GM21619 (cell line): ENCODE measurements around the gene ARID3B.

Source experiments
- ATAC-seq: cut with Tn5 transposase; IDR thresholded peaks from one replicate; pipeline ENCODE4 v1.9.1; 2021; ENCODE audit not compliant: unreplicated experiment

The ARID3B gene

DNA sequence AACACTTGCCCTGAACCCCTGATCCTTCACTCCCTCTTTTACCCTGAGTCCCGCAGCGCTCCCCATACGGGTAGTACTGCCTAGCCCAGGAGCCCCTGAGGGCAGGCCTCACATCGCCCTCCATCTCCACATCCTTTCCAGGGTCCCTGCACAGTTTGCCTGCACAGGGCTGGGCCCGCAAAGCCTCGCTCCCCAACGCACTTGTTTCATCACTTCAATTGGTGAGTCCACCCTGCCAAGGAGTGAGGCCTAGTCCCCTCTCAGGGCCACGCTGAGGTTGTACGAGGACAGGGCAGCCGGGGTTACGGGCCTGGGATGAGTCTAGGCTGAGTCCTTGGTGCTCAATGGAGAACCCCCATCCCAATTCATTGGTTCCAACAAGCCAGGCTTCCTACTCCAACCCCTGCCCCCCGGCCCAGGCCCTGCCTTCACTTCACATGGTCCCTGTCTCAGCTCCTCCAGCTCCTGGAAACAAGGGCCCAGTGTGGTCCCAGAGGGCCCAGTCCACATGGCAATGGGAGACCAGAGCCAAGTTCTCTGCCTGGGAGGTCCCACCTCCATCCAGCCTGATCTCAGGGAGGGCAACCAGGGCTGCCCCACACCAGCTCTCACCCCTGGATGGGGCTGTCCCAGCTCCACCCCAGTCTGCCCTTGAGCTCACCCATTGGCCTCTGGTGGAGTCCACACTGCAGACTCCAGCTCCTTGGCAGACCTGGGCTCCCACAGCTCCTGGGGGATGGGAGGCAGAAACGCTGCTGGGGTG is 62.2 kb downstream of the ARID3B start:
- ATAC-seq = no peak

DNA sequence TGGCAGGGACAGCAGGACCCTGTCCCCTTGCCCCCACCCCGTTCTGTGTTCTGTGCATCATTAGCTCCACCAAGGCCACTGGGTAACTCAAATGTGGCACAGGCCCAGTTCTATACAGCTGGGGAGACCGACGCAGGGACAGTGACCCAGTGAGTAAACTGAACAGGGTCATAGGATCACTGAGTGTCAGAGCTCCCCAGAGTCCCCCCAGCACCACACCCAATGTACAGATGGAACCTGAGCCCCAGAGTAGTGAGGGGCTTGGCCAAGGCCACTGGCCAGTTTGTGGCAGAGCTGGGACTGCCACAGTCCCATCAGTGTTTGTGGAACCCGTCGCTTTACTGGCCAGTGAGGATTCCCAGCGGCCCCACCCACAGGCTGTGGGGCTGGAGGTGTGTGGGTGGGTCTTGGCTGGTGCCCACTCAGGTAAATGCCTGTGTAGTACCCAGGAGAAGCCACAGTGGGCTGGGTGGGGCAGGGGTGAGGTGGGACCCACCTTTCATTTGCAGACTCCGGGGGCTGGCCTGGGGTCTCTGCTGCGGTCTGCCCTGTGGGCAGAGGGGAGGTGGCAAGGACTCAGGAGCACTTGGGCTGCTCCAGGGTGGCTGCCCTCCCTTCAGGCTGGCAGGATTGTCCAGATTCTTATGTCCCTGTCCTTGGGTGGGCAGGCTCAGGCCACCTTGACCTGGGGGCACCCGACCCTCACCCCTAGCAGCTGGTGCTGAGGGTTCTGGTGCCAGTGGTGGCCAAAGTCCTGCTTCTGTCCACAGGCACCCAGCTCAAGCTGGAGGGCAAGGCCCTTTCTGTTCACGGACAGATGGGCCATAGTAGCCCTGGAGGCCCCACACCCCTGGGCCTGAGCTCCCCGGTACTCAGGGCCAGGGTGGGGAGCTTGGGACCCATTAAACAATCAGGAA is 63.0 kb downstream of the ARID3B start:
- ATAC-seq = no peak

DNA sequence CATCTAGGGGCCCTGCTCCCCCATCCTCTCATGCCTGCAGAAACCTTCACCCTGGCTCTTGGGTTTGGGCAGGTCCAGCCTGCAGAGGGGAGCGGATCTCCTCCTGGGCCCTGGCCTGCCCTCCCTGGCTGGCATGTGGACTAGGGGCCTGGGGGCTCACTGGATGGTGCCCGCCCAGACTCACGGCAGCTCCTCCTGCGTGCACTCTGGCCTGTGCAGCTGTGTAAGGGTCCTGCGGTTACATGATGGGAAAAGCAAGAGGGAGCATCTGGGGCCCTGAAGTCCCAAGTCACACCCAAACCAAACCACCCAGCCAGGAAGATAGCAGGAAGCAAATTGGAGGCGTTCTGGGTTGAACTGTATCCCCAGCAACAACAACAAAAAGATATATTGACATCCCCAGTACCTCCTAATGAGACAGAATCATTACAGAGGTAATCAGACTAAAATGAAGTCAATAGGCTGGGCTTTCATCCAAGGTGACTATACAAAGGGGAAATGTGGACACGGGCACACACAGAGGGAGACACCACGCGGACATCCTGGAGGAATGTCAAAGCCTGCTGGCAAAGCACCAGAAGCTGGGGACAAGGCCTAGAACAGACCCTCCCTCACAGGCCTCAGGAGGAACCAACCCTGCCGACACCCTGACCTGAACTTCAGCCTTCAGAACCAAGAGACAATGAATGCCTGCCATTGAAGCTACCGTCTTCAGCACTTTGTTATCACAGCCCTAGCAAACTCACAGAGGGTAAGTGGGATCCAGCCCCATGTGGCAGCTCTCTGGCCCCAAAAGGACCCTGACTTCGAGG is 64.2 kb downstream of the ARID3B start:
- no peak for ATAC-seq

DNA sequence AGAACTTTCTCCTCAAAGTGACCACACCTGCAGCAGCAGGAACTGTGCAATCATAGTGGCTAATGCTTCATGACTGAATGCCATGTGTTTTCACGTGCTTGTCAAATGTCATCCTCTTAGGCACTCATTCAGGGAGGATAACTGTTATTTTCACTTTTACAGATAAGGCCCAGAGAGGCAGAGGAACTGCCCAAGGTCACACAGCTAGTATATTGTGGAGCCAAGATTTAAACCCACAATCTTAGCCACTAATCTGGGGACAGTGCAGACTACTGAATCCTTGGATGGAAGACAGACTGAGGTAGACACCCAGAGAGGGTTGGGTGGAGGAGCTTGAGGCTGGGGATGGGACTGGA is 64.8 kb downstream of the ARID3B start:
- no peak for ATAC-seq

DNA sequence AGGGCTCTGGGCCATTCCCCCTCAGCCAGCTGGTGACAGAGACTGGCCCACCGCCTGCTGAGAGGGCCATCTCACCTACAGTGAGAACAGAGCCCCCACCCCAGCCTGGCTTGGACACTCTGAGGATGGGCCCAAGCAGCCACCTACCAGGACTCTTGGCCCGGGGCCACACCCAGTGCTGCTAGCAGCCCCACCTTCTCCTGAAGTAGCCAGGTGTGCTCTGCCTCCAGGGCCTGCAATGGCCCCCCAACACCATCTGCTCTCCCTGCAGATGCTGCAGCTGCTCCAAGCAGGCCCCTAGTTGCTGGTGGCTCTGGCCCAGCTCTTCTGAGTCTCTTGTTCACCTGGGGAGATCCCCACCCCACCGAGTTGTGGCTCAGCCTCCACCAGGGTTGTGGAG is 67.8 kb downstream of the ARID3B start:
- no peak for ATAC-seq

DNA sequence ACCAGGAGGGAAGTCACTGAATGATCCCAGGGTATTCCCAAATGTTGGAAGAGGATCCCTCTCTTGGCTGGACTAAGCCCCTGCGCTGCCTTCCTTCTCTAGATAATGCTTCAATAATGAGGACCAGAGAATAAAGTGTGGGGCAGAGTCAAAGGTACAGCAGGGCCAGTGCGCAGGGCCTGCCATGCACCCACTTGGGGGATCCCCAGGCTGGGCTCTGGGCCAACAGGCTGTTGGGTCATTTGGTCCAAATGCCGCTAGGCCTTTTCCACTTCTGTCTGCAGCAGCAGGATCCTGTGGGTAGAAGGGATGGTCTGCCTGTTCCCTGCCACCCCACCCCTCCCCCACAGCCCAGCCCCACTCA is 68.9 kb downstream of the ARID3B start:
- ATAC-seq = no peak

DNA sequence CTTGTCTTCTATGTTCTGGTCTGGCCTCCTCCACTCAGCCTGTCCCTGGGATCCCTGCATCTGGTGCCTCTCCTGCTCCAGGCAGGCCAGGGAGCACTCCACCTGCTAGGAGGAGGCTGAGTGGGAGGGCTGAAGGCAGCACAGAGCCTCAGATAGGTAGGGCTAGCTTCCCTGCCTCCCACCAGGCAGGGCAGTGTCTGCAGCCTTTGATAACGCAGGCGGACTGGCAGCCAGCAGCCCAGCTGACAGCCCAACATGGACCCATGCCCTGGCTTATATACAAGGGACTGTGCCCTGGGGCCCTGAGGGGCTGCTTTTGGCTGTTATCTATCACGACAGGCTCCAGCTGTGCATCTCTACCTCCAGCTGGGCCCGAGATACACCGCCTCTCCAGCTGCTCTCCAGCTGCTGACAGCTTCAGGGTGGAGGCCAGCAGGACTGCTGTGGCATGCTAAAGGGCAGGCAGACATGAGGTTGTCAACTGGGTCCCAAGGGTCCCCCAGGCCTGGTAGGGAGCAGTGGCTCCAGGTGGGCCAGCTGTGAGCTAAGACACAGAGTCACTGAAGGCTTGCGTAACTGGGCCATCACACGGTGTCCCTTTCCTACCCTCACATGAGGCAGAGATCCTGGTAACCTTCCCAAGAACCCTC is 69.4 kb downstream of the ARID3B start:
- no peak for ATAC-seq

DNA sequence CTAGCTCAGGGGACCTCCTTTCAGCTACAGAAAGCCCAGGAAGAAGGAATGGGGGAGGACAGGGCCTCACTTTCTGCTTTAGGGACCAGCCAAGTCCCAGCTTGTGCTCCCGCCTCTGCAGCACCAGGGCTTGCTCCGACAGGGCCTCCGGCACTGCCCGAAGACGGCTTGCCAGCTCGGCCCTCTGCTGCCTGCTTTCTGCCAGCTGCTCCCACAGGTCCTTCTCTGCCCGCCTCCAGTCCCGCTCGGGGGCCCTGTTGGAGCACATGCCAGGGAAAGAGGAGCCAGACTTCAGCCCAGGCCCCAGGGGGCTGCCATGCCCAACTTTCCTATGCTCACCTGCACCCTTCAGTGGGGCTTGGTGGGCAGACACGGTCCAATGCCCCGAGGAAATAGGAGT is 70.3 kb downstream of the ARID3B start:
- ATAC-seq = no peak

DNA sequence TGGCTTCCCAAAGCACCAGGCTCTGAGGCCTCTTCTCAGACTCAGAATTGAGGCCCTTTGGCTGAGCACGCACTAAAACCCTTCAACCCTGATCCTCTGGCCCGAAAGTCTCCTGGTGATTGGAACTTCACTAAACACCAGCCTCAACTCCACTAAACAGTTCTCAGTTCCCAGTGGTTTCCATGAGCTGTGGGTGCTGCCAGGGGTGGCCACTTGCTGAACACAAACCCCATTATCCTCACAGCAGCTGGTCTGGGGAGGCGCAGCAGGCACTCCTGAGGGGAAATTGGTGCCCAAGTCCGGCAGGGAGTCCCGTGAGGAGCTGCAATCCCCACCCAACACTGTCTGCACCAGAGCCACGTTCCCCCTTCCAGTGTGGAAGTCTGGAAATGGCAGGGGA is 70.8 kb downstream of the ARID3B start:
- no peak for ATAC-seq

DNA sequence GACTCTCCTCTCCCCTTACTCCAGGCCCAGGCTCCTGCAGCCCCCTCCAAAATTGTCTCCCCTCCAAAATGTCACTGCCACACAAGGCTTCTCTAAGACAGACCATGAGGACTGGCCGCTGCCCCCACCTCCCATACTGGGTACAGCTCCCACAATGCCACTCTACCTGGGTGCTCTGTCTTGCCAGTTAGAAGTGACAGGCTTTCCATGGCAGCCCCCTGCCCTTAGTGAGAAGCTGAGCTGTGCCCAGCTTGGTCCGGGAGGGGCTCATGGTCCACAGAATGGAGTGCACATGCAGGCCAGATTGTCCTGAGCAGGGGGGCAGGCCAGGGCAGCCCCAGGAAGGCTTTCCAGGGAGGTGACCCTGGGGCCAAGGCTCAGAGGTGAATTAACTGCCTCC is 71.7 kb downstream of the ARID3B start:
- ATAC-seq = no peak

DNA sequence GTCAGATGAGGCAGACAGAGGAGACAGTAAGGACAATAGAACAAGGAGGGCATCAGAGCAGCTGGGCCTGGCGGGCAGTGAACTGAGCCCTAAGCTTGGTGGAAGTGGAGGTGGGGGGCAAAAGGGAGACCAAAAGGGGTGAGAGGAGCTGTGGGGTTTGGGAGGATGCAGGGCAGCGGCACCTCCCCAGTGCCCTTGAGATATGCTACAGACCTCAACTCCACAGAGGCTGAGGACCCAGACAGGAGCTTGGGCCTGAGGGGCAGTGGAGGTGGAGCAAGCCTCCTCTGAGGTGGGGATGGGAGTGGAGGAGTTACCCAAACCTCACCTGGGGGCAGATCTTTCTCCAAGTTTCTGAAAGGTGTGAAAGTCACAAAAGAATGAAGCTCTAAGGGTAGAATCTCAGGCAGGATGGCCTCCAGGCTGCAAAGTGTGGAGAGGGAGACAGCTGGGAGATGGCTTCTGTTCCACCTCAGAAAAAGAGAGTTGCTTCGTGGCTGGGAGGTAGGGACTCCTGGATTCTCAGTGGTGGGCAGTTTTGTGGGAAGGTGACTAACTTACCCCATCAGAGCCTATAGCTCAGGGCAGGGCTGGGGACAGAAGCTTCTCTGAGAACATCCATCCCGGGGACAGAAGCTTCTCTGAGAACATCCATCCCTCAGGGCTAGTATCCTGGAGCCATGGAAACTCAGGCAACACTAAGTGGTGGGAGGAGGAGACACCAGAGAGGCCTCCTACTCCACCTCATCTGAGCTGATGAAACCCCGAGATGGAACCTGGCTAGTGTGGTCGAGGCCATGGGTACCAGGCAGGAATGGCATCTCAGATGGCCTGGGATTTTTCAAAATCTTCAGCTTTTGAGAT is 72.3 kb downstream of the ARID3B start:
- no peak for ATAC-seq

DNA sequence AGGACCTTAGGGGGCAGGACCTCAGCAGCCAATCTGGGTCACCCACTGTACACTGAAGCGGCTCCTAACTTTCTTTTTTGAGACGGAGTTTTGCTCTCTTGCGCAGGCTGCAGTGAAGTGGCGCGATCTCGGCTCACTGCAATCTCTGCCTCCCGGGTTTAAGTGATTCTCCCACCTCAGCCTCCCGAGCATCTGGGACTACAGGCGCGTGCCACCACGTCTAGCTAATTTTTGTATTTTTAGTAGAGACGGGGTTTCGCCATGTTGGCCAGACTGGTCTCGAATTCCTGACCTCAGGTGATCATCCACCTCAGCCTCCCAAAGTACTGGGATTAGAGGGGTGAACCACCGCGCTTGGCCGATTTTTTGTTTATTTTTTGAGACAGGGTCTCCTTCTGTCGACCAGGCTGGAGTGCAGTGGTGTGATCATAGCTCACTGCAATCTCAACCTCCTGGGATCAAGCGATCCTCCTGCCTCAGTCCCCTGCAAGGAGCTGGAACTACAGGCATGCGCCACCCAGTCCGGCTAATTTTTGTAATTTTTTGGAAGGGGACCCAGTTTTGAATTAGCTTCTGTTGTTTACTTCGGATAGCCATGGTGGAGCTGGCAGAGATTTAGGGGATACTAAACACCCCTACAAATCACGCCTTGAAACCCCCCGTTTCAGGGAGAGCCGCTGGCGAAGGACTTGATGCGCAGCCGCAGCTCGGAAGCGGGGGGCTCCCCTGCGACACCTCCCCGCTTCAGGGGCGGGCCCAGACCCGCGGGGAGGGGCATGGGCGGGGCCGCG is 73.1 kb downstream of the ARID3B start:
- ATAC-seq = no peak

DNA sequence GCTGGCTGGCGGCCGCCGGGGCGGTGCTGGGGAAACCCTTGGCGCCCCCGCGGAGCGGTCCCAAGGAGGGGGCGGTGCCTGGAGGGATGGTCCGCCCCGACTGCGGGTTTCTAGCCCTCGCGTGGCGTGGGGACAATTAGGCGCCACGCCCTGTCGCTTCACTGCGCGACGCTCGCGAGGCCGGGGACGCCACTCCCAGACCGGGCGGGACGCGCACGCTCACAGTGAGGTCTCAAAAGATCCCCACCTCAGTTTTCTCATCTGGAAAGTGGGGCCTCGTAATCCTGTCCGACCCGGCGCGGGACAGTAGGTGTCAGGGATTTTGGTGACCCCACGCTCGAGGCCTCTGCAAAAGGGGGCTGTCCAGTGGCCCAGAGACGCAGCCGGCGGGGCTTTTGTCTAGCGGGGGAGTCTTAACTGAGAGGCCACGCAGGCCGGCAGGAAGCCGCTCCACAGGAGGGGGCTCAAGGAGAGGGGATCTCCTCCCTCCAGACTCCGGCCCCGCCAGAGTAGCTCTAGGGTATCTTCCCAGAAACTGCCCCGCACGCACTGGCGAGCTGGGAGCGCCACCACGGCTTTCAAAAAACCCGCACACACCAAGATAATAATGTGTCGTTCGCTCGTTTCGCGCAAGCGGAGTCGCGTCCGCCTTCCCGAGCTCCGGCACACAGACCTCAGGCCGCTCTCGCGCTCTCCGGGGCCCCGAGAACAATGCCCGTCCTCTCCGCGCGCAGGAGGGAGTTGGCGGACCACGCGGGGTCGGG is 73.9 kb downstream of the ARID3B start:
- peak; percentile 39 for ATAC-seq

DNA sequence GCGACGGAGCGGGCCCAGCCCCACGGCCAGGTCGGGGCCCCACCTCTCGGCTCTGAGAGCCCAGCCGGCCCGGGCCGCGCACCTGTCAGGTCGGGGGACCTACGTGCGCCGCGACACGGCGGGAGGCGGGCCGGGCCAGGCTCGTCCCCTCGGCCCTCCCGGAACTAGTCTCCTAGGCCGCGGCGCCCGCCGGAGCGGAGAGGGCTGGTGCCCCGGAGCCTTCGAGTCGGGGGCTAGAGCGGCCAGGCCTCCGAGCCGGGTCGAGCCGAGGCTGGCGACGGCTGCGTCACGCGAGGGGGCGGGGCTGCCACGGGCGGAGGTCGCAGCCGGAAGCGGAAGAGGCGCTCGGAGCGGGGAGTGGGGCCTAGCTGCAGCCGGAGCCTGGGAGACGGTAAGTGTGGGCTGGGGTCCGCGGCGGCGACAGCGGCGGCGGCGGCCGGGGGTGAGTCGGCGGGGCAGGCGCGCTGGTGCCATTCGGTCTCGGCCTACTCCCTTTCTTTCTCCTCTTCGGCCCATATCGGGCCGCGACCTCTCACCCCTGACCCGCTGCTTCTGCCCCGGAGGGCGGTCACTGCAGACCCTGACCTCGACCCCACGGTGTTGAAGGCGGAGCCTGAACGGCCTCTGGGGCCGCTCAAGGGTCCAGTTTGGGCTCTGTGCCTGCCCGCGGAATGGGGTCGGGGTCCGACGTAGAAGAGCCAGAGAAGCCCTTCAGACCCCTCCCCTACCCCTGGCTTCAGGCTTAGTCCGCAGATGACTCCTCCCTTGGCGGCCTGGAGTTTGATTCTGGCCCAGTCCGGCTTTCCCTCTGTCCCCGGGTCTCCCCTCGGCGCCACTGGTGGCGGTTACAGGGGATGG is 74.7 kb downstream of the ARID3B start, which contains the start of gene CLK3:
CLK3 (plus strand) TSS at position 329 of the 858 bp plus-strand sequence. CDS start 3,361 bp downstream, outside the sequence.
- peak; percentile 74 for ATAC-seq

DNA sequence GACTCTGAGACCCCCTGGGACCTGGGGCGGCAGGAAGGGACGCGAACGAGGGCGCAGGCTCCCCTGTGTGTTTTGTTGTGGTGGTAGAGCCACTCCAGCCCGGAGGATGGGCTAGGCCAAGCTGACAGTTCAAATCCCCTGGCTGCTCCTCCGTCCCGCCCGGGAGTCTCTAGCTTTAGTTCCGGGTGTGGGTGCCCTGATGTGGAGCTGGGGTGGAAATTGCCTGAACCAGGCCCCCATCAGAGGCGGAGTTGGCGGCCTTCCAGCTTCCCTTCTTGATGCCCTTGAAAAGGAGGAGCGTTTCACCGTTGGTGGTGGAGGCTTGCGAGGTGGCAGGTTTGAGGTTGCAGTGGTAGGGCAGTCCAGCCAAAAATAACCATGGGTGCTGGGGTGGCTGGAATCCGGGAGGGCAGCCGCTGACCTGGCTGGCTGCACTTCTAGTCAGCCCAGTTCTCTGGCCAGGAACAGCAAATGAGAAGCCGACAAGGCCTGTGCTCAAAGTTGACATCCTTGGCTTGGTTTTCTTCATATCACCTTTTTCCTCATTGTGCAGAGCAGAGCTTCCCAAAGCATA is 75.4 kb downstream of the ARID3B start:
- no peak for ATAC-seq

DNA sequence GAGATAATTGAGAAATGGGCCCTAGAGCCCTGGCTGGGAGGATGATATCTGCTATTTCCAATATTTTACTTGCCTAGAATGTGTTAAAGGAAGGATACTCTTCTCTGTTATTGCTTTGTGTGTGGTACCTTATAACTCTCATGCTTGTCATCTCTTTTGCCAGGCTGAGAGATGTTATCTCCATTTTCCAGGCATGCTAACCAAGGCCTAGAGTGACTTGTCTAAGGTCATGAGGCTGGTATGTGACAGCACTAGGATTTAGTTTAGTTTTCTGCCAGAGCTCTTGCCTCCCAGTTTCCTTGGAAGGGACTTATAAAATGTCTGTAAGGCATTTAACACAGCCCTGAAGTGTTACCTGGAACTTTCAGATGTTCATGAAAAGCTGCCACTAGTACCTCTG is 76.0 kb downstream of the ARID3B start:
- no peak for ATAC-seq
